WTC11 (cell line): ENCODE data around the gene NRXN3.

ENCODE experiments used
- ATF1 ChIP-seq: sonication (generic); formaldehyde crosslinking; IDR thresholded peaks from 2 replicates; pipeline ENCODE4 v1.8.1; 2023; ENCODE audit warnings: mild to moderate bottlenecking, moderate library complexity, missing genetic modification reagents
- FOXJ3 ChIP-seq: sonication (generic); formaldehyde crosslinking; IDR thresholded peaks from 2 replicates; pipeline ENCODE4 v1.9.0; 2021; ENCODE audit warnings: missing genetic modification reagents, mild to moderate bottlenecking, borderline replicate concordance
- GABPB1 ChIP-seq: sonication (generic); formaldehyde crosslinking; IDR thresholded peaks from 2 replicates; pipeline ENCODE4 v1.8.1; 2023; ENCODE audit warnings: mild to moderate bottlenecking, missing genetic modification reagents
- ZNF671 ChIP-seq: fragments of 250-450 bp; sonication (Bioruptor Pico); IDR thresholded peaks from 2 replicates; pipeline ENCODE4 v1.8.0; 2021; ENCODE audit warnings: mild to moderate bottlenecking
- TF ChIP-seq, protein P1 (sequence below): sonication (generic); formaldehyde crosslinking; conservative IDR thresholded peaks from 2 replicates; pipeline ENCODE4 v1.8.1; 2022; ENCODE audit warnings: mild to moderate bottlenecking, missing genetic modification reagents
- TF ChIP-seq, protein P2 (sequence below): fragments of 200-600 bp; IDR thresholded peaks from 2 replicates; pipeline ENCODE4 v1.8.0; 2022; ENCODE audit warnings: antibody characterized with exemption

DNA sequence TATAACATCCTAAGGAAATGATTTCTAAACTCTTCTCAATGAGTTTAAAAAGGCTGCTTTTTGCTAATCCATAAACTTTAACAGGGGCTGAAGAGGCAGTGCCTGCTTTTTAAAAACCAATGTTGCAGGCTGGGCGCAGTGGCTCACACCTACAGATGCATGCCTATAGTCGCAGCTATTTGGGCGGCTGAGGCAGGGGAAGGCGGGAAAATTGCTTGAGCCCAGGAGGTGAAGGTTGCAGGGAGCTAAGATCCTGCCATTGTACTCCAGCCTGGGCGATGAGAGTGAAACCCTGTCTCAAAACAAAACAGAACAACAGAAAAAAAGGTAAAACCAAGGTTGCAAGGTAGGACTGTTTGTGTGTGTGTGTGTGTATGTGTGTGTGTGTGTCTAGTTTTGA is 1509.9 kb downstream of the NRXN3 start:
- no peak for TF ChIP-seq ATF1 (CRISPR knock-in tag)
- TF ChIP-seq, protein P1, sequence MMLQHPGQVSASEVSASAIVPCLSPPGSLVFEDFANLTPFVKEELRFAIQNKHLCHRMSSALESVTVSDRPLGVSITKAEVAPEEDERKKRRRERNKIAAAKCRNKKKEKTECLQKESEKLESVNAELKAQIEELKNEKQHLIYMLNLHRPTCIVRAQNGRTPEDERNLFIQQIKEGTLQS (CRISPR knock-in tag) = no peak
- TF ChIP-seq, protein P2, sequence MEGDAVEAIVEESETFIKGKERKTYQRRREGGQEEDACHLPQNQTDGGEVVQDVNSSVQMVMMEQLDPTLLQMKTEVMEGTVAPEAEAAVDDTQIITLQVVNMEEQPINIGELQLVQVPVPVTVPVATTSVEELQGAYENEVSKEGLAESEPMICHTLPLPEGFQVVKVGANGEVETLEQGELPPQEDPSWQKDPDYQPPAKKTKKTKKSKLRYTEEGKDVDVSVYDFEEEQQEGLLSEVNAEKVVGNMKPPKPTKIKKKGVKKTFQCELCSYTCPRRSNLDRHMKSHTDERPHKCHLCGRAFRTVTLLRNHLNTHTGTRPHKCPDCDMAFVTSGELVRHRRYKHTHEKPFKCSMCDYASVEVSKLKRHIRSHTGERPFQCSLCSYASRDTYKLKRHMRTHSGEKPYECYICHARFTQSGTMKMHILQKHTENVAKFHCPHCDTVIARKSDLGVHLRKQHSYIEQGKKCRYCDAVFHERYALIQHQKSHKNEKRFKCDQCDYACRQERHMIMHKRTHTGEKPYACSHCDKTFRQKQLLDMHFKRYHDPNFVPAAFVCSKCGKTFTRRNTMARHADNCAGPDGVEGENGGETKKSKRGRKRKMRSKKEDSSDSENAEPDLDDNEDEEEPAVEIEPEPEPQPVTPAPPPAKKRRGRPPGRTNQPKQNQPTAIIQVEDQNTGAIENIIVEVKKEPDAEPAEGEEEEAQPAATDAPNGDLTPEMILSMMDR = no peak
- TF ChIP-seq GABPB1 = no peak
- TF ChIP-seq FOXJ3 = no peak
- no peak for TF ChIP-seq ZNF671 (CRISPR knock-in tag)
